Left renal cortex interstitium (tissue), 4 donors: ENCODE measurements around the gene TBC1D2B. TPM values are rescaled to one million over a fixed set of nuclear protein-coding genes. Genes with fewer than 3 reads are reported as not detected.
"Not testable (repeated sequence)": the region's sequence is repeated elsewhere in the genome, so short reads cannot be mapped to it uniquely, and the experiment has no call there.

Experiments
- DNase-seq, 4 donors: peaks; one replicate each; pipeline ENCODE4 v3.0.0-alpha.2; 2013; ENCODE audit warnings: low read depth in 4 of 4, low spot score in 2 of 4, missing footprints in 1 of 4
- polyA plus RNA-seq, 4 donors: library from polyadenylated mRNA; unstranded; fragments of 120-200 nt; gene quantifications; one replicate each; pipeline ENCODE4 v1.2.1, GENCODE V29; 2013; ENCODE audit not compliant: insufficient read length in 4 of 4

The TBC1D2B gene
- polyA plus RNA-seq, 4 donors = 29.7 to 32.1 (median 31.4) TPM

DNA sequence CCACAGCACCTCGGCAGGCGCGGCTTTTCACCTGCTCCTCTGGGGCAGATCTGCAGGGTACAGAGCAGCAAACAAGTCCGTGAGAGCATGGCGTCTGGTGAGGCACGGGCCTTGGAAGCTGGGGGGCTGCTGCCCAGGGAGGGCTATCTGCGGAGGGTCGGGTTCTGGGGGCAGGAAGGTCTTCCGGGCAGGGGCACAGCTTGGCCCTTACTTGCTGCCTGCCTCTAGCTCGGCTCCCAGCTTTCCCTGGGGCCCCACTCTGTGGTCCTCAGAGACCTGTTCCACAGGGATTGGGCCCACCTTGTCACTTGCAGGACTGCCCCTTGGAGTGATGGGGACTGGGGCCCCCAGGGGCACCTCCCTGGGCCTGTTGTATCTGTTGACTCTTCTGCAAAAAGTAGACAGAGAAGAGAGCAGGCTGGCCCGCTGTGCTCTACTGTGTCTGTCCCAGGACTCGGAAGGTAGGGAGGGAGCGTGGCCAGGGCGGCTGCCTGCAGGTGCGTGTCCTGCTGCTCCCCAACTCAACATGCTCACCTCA is 84.1 kb downstream of the TBC1D2B start:
- DNase-seq = no peak

DNA sequence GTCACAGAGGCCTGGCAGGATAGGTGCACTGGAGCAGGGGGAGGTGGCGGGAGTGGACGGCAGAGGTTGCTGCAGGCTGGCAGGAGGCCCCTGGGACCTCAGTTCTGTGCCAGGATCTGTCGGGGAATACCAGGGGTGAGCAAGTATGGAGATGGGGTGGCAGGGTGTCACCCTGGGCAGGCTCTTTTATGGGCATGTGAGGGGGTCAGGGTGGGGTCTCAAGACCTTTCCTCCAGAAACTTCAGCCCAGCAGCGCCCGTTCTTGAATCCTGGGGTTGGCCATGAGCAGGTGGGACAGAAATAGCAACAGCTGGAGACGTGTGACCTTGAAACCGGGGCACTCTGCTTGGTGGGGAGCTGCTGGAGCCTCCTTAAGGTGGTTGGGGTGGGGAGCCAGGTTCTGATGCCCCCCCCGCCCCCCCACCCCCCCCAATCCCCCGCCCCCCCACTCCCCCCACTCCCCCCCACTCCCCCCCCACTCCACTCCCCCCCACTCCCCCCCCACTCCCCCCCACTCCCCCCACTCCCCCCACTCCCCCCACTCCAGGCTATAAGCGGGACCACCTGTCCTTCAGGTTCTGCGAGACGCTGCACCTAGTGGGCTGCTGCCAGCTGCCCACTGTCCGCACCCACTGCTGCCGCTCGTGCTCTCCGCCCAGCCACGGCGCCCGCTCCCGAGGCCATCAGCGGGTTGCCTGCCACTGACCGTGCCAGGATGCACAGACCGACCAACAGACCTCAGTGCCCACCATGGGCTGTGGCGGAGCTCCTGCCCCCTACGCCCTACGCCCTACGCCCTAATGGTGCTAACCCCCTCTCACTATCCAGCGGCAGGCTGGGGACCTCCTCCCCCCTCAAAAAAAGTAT is 84.9 kb downstream of the TBC1D2B start:
- no peak for DNase-seq

DNA sequence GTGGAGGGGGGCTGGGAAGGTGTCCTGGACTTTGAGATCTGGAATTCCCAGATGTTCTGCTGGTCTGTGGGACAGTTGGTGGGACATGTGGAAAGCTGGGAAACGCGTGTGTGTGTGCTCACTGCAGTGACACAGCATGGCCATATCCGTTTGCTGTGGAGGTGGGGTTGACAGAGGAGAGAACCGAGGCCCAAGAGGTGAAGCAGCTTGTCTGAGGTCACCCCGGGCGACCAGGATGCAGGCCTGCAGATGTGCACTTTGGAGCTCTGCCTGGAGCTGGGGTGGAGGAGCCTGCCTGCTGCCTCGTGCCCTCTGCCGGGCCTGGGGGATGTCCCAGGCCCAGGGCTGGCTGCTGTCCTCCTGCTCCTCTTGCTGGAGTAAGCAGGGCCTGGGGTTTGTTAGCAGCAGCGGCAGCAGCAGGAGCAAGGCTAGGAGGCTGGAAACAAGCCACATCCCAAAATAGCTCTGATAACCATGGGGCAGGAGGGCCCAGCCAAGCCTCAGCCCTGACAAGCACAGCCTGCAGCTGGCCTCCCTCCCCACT is 85.8 kb downstream of the TBC1D2B start:
- peak in 1 of 4 donors; percentile 41 for DNase-seq

DNA sequence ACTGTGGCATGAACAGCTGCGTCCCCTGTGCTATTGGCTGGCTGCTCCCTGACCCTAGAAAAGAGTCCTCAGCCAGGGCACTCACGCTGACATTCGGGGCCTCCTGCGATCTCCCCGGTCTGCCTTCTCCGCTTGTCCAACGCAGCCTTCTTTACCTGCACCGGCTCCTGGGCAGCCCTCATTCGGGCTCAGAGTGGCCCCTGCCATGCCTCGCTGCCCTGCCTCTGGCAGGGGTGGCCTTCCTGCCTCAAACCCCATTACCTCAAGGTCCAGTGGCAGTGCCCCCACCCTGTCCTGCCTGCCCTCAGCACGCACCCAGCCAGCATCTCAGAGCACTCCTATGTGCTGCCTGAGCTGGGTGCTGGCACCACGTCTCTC is 86.5 kb downstream of the TBC1D2B start:
- DNase-seq = no peak

DNA sequence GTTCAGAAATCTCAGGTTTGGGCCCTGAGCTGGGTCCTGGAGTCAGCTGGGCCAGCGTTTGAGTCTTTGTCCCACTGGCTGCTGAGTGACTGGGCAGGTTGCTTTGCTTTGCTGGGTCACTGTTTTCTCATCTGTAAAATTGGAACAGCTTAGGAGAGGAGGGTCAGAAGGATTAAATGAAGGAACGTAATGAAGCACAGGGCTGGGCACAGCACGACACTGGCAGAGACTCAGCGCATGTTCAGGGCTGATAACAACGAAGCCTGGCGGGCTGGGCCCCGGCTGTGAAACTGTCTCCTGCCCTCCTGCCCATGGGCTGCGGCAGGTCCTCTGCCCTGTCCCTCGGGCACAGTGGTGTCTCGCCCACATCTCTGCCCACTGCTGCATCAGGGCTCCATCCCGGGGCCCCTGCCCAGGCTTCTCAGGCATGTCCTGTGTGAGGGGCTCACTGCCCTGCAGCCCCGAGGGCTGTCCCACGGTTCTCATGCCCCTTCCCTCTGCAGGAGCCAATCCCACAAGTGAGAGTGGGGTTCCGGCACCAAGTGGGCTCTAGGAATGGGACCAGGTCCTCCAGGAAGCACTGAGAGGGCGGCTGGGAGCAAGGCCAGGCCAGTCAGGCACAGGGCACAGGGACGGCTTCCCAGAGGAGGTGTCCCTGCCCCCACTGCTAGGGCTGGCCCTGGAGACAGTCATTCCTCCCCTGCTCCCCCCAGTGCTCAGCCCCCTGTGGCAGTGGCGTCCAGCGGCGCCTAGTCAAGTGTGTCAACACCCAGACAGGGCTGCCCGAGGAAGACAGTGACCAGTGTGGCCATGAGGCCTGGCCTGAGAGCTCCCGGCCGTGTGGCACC is 88.0 kb downstream of the TBC1D2B start:
- DNase-seq = no peak

DNA sequence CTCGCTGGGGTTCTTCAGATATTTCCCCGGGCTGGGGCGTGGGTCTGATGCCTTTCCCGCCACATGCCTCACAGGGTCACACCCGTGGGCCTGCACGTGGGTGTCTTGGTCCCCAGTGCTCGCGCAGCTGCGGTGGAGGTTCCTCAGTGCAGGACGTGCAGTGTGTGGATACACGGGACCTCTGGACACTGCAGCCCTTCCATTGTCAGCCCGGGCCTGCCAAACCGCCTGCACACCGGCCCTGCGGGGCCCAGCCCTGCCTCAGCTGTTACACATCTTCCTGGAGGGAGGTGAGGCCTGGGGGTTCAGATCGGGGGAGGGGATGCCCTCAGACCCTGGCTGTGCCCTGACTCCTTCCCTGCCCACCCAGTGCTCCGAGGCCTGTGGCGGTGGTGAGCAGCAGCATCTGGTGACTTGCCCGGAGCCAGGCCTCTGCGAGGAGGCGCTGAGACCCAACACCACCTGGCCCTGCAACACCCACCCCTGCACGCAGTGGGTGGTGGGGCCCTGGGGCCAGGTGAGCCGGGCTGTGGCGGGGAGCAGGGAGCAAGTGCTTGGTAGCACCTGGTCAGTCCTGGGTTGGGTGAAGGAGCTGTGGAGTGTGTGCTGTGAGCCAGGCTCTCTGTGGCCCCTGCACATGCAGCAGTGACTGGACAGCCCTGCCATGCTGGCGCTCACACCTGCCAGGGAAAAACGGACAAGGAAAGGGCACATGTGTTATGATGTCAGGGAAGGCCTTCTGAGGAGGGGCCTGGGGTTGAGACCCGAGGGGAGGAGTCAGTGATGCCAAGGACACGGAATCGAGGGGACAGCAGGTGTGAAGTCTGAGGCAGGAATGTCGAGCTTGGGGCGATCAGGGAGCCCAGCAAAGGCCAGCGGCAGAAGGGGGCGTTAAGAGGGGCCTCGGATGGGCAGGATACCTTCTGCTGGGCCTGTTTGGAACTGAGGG is 88.9 kb downstream of the TBC1D2B start:
- DNase-seq = no peak

DNA sequence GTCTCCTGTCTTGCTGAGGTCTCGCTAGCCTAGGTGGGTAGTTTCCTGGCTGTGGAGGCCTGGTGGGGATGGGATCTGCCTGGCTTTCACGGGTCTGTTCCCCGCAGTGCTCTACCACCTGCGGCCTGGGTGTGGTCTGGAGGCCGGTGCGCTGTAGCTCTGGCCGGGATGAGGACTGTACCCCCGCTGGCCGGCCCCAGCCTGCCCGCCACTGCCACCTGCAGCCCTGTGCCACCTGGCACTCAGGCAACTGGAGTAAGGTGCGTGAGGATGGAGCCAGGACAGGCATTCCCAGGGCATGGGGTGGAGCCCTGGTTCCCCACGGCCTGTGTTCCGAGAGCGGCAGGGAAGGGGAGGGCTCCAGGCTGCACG is 89.8 kb downstream of the TBC1D2B start:
- not testable (repeated sequence) for DNase-seq

DNA sequence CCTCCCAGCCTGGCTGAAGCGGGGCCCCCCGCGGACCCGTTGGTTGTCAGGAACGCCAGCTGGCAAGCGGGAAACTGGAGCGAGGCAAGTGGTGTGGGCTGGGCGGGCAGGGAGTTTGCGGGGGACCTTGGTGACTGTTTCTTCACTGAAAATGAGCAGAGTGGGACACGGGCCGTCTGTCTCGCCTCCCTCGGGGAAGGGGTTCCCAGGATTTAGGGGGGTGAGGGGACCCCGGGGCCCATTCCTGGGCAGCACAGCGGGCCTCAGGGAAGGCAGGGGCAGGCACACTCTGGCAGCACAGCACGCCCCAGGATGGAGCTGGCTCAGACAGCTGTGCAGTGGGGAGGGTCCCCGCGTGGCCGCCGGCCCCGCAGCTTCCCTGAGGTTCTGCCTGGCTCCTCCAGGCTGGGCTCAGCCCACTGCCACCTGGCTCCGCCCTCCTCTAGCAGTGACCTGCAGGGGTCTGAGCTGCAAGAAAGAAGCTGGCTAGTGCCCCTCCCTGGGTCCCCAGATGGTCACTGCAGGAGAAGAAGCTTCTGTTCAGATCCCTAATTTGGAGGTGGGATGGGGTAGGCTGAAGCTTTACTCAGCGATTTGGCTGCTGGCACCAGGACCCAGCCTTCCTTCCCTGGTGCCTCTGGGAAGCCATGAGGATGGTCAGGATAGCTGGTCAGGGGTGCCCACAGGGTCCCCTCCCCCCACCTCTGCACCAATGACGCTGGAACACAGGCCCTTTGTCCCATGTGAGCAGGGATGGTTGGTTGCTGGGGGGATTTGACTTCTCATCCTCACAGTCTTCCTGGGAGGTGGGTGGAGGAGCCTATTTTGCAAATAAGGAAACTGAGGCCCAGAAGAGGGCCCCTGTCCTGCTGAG is 90.4 kb downstream of the TBC1D2B start:
- no peak for DNase-seq

DNA sequence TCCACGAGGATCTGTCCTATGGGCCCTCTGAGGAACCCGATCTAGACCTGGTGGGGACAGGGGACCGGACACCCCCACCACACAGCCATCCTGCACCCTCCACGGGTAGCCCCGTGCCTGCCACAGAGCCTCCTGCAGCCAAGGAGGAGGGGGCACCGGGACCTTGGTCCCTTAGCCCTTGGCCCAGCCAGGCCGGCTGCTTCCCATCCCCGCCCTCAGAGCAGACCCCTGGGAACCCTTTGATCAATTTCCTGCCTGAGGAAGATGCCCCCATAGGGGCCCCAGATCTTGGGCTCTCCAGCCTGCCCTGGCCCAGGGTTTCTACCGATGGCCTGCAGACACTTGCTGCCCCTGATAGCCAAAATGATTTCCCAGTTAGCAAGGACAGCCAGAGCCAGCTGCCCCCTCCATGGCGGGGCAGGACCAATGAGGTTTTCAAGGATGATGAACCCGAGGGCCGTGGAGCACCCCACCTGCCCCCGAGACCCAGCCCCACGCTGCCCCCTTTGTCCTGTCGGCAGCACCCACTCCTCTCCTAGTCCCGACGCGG is 91.5 kb downstream of the TBC1D2B start:
- DNase-seq = no peak

DNA sequence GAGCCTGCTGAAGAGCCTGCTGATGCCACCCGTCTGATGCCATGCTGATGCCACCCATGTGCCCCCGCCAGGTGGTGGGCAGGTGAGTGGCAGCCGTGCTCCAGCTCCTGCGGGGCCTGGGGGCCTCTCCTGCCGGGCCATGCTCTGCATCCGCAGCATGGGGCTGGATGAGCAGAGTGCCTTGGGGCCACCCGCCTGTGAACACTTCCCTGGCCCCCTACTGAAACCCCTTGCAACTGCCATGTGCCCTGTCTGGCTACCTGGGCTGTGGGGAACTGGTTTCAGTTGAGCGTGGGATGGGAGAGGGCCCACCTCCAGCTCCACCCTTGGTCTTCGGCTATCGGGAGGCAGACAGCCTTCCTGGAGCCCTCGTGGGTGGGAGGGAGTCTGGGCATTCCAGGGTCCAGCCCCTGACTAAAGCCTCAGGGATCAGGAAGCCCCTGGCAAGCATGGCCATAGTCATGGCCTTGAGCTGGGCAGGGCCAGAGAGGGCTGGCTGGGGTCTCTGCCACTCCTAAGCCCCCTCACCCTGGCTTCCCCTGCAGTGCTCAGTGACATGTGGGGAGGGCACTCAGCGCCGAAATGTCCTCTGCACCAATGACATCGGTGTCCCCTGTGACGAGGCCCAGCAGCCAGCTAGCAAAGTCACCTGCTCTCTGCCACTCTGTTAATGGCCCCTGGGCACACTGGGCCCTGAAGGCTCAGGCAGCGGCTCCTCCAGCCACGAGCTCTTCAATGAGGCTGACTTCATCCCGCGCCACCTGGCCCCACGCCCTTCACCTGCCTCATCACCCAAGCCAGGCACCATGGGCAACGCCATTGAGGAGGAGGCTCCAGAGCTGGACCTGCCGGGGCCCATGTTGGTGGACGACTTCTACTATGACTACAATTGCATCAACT is 92.2 kb downstream of the TBC1D2B start:
- DNase-seq = no peak

DNA sequence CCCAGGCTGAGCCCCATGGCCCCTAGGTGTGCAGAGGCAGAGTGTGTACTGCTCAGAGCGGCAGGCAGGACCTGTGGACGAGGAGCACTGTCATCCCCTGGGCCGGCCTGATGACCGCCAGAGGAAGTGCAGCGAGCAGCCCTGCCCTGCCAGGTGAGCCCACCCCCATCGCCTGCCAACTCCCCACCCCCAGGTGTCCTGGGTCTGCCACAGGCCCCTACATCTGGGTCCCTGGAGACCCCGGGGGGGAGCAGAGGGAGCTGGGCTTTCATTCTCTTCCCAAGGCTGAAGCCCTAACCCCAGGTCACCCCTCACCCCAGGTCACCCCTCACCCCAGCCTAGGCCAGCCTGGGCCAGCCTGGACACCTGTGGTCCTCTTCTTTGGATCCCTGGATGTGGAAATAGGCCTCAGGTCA is 93.1 kb downstream of the TBC1D2B start:
- no peak for DNase-seq

DNA sequence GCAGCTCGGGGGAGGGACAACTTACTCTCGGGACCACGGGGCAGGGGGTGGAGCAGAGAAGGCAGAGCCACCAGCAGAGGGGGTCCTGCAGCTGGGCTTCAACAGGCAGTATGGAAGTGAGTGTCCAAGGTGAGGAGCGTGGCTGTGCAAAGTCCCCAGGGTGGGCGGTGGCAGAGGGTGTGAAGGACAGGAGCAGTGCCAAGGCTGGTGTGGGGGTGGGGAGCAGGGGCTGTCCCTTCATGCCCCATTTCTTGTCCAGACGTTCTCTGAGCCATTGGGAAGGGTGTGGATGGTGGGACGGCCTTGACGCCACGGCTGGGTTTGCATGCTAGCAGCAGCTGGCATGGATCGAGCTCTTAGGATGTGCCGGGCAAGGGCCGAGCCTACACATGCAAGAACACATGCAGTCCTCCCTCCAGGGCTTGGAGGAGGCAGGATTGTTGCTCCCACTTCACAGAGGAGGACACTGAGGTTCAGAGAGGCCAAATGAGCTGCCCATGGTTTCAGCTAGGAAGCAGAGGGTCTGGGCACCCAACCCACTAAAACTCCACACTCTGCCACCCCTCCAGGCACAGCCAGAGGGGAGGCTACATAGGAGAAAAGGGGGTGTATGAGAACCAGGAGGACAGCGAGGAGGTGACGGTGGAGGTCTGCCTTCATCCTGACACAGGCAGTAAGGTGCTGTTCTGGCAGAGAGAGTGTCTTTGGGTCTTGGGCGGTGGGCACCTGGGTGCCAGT is 93.6 kb downstream of the TBC1D2B start:
- no peak for DNase-seq

DNA sequence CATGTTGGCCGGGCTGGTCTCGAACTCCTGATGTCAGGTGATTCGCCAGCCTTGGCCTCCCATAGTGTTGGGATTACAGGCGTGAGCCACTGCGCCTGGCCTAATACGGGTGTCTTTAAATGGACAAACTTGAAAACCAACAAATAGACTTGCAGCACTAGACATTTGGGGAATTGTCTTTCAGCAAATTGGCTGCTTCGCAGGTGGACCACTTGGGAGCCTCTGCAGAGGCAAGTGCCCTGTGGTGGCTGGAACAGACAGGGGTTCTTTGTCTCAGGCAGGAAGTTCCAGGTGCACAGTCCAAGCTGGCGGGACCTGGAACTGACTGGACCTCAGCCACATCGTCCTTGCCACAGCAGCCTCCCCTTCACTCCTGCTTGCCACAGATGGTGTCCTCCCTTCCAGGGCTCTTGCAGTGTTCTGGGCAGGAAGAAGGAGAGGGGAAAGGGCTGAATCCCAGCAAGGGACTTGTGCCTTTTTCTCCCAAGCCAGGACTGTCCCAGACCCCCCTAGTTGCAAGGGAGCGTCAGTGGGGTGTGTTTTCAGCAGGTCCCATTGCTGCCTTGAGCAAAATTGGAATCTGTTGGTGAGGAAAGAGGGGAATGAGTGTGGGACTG is 94.3 kb downstream of the TBC1D2B start:
- DNase-seq = no peak

DNA sequence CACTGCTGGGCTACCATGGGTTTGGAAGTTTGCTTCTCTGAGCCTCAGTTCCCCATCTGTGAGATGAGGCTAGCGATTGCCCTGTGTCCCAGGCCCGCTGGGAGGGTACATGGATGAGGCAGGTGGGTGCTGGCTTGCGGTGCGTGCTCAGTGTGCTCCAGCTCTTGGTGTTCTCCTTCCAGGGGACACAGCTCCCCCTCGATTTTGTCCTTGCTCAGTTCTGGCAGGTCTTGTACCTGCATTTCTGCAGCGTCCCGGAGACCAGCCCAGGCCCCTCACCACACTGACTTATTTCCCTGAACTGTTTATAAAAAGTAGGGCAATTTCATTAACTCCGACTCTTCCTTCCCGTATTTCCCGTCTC is 95.4 kb downstream of the TBC1D2B start:
- no peak for DNase-seq

DNA sequence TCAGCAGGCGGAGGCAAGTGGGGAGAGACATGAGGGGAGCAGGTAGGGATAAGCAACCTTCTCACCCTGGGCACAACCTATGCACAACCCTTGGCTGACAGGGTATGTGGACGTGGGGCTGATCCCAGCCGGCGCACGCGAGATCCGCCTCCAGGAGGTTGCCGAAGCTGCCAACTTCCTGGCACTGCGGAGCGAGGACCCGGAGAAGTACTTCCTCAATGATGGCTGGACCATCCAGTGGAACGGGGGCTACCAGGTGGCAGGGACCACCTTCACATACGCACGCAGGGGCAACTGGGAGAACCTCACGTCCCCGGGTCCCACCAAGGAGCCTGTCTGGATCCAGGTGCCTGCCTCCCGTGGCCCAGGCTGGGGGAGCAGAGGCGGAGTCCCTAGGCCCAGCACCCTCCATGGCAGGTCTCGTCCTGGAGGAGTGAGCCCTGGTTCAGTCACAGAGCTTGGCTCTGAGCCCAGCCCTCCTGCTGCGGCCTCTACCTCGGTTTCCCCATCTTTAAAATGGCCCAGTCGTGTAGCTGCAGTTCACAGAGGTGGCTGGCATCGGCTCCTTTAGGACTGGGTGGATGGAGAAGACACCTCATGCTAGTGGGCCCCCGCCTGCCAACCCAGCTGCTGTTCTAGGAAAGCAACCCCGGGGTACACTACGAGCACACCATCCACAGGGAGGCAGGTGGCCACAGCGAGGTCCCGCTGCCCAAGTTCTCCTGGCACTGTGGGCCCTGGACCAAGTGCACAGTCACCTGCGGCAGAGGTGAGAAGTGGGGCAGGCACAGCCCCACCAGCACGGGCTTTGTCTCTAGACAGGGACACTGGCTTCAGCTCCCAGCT is 96.0 kb downstream of the TBC1D2B start:
- DNase-seq = no peak

DNA sequence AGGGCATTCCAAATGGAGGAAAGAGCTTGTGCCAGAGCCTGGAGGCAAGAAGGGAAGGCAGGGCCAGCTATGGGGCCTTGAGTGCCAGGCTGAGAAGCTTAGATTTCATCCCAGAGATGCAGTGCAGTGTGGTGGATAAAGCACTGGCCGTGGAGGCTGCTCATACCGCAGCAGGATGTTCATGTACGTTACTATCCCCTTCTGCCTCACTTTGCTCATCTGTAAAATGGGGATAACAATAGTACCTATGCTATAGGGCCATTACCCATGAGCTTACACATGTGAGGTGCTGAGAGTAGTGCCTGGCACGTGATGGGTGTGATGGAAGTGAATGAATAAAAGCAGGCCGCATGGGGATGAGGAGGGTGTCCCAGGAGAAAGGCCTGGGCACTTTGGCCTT is 96.8 kb downstream of the TBC1D2B start:
- DNase-seq = not testable (repeated sequence)
